Effector CD8-positive, alpha-beta T cell (primary cell): ENCODE results near the gene SYT1.

ENCODE experiments used
- DNase-seq: peaks from one replicate; lab custom pipeline; 2025; lab: John Stamatoyannopoulos, UW

SYT1 gene

DNA sequence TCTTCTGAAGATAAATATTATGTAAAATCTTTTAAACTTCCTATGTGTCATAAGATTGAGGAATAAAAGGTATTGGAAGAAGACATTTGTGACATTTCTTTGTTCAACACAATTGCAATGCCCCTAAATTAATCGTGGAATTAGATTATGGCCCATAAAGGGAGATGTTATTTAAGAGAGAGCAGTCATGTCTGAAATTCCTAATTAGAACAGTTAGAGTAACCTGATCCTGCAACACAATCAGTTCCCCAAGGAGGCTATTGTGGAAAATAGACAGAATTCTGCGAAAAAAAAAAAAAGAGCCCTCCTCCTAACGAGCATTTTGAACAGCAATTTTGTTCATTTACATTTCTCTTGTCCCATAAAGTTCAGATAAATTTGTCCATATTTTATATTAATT lies 486.7 kb downstream of the SYT1 start:
- no peak for DNase-seq

DNA sequence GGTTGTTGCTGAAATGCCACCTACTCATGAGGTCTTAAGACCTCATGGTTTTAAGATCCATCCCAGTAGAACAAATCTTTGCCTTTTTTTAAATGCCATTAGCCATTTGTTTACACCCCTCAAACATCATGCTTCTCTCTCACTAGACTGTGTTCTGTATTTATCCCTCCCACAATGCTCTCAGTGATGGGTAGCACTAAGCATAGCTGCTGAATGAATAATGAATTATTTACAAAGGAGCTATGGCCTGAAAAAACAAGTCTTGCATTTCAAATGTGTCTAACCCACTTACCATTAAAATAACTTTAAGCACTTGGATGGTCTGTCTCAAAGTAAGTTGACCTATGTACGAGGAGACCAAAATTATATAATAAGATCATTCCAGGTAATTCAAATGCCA lies 491.6 kb downstream of the SYT1 start:
- DNase-seq = no peak

DNA sequence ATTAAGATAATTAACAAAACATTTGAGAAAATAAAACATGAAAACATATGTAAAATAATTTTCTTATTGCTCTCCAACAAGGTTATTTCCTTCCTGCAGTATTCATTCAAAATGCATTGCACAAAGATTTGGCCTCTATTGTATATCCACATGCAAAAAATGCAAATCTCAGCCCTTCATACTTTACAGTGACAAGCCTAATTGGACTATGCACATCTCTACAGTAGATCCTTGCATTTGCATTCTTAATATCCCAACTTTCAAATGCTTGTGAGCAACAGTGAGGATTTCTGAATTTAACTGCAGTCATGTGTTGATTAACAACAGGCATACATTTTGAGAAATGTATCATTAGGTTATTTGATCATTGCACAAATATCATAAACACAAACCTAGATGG lies 492.5 kb downstream of the SYT1 start:
- no peak for DNase-seq

DNA sequence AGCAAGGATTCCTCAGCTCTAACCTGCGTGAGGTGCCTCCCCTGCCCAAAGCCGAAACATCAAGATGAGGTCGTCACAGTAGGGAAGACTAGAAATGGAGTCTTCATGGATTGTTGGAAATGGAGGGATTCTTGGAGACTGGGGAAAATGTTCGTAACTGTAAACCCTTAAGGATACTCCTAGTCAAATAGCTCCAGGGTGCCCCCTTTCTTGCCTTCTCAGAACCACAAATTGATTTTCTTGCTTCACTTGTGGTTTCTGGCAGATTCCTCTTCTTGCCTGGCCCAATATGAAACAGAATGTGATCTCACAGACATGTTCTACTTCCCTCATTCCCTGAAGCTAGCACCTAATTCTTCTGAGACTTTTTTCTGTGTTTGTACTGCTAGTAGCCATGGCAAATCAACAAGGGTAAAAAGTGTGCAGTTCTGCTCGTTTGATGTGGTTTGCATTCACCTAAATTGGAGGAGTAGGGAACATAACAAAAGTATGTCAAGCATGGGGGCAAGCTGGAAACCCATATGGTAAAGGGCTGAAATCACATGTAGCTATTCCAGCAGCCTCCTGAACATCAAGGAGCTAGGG lies 494.2 kb downstream of the SYT1 start:
- DNase-seq = no peak

DNA sequence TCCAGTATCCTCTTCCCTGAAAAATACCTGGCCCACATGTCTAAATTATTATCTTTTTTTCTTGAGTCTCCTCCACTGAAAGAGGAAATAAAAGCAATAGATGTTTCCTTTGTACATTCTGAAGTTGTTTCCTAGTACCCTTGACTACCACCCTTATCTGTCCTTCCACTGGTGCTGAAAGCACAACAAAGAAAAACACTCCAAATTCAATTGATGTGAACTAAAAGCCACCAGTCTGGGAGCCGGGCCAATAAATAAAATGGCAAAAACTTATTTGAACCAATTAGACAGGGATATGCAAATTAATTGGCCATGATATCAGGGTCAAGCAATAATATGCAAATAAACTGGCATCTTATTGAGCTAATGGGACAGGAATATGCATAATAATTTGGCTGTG lies 495.7 kb downstream of the SYT1 start:
- no peak for DNase-seq

DNA sequence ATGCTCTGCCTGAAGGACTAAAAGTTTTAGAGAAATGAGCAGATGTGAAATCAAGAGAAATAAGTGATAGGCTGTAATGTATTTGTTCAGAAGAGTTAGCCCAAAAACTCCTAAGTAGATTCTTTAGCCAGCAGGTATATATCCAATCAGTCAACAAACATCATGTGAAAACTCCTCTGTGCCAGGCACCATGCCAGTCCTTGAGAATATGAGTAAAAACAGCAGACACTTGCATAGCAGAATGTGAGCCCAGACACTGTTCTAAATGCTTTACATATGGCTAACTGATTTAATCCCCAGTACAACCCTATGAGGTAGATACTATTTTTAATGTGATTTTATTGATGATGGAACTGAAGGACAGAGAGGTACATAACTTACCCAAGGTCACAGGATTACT lies 496.4 kb downstream of the SYT1 start:
- no peak for DNase-seq

DNA sequence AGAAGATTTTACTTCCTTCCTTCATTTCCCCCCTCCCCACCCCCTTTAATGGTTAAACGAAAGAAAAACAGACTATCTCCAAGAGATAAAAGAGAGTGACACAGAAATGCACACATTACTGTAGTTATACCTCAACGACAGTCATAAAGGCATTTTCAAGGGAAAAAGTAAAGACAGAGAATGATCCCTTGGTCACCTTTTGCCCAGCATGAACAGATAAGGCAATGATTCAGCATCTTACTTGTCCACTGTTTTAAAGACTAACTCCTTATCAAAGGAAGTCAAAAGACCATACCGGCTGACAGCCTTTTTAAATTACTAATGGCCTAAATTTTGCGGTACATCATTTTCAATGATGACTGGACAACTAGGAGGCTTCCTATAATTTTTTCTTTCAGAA lies 499.6 kb downstream of the SYT1 start:
- no peak for DNase-seq

DNA sequence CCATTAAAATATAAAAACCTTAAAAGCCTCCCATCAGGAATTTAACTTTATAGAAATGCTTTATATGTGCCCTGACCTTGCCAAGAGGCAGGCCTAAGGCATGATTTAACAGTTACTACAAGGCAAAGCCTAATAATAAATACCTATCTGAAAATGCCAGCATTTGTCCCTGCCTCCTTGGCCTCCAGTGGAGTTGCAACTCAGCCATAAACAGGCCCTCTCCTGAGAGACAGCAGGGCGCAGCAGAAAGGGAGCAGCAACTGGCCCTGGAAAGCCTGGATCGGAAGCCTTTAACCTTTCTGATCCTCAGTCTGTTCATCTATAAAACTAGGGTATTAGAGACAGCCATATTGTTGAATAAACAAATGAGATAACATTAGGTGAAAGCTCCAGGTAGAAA lies 501.8 kb downstream of the SYT1 start:
- DNase-seq = no peak

DNA sequence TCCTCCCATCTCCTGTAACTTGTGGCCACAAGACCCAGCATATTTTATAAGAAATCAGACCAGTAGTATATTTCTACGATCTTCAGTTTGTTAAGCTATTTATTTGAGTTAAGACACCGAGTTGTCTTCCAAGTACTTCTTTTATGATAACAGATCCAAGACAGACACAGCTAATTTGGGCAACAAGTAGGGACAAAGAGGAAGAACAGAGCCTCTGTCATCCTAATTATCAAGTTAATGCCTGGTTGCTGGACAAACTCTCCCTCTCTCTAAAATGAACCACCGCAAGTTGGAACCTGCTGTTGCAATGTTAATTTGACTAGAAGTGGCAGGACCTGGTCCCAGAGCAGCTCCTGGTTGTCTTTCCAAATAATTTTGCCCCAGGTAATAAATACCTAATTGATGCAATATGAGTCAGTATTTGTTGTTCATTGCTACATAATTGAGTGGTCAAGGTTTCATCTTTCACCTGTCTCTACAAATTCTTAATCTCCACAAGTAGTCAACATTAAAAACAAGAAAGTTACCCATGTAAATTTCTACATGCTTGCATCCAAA lies 502.5 kb downstream of the SYT1 start:
- no peak for DNase-seq

DNA sequence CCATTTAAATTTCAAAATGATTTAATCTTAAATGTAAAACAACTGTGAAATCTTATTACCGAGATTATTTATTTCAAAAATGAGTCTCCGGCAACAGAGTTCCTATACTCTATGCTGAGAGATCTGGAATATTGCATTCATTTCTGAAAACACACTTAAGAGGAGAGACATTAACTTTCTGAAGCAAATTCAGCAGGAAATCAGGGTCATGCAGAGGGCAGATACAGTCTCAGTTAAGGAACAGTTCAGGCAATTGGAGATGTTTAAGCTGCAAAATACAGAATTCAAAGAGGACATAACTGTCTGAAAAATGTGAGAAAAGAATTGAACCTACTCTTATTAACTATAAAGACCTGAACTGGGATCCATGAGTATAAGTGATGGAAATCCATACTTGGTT lies 505.4 kb downstream of the SYT1 start:
- no peak for DNase-seq

DNA sequence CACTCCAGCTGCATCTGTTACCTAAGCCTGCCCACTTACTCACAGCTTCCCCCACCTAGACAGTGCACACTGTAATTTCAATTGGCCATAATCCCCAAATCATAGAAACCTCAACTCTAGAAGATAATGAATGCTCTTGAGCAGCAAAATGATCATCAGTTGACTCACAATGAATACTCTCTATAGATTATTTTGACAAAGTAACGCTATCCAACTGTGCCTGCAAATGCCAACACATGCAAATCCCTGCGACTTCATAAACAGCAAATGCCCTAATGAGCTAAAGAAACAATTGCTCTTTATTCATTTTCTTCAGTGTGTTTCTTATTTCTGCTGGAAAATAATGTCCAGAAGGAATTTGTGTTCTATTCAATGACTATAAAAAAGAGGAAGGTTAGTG lies 506.7 kb downstream of the SYT1 start:
- no peak for DNase-seq

DNA sequence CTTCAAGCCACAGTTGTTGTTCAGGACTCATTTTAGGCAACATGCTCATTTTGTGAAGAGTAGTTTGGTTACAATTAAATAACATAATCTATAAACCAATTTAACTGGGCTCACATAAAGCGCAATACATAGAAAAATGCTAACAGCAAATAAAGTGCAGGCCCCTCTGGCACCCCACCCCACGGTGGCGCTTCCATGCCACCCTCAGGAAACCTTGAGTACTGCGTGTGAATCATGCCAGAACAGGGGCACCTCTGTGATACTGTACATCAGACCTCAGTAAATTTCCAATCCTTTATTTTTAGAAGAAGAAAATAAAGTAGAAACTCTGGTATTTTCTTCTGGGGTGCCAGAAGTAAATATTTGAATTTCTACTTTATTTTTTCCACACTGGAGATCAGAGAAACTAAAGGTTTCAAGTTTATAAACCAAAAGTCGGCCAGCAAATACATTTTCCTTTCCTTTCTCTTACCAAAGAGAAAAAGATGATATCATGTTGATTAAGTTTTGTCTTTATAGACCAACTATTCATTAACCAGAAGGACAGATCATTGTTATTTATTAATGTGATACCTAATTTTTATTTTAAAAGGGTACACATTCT lies 509.4 kb downstream of the SYT1 start:
- DNase-seq = no peak

DNA sequence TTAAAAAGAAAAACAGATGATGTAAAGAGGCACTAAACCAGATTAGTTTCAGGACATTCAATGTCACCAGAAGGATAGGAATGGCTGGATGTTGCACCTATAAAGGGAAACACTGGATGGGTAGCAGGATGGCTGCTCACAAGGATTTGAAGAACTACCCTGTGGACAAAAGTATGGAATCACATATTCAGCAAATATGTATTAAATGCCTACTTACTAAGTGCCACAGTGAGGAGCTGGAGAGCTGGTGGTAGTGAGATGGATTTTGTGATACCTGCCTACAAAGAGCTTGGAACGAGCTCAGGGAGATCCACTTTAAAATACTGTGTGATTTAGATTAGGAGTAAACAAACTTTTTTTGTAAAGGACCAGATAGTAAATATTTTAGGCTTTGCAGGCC lies 510.0 kb downstream of the SYT1 start:
- no peak for DNase-seq

DNA sequence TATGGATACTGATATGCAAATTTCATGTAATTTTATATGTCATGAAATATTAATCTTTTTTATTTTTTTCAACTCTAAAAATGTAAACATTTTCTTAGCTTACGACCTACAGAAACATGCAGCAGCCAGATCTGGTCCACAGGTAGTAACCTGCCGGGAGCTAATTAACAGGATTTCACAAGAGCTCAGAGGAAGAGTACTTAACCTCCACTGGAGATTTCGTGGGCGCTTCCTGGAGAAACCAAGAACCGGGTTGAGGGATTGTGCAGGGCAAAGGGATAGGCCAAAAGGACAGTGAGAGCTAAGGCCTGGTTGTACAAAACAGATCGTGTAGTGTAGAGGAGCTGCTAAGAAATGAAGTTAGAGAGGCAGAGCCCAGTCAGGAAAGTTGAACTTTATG lies 510.5 kb downstream of the SYT1 start:
- no peak for DNase-seq

DNA sequence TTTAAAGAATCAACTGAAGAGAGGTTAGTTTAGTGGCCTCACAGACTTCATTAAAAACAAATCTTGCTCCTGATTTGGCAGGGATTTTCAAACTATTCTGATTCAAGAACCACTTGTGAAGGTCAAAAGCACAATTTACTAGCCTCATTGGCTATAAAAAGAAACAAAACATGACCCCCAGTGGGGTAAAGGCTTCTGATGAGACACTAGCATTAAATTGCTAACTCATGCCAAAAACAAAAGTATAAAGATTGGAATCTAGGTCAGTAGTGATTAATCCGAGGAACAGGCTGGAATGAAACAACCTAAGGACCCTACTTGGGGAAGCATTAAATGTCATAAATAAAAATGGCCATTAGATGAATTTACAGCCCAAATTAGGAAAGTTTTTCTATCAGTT lies 513.9 kb downstream of the SYT1 start:
- DNase-seq = no peak

DNA sequence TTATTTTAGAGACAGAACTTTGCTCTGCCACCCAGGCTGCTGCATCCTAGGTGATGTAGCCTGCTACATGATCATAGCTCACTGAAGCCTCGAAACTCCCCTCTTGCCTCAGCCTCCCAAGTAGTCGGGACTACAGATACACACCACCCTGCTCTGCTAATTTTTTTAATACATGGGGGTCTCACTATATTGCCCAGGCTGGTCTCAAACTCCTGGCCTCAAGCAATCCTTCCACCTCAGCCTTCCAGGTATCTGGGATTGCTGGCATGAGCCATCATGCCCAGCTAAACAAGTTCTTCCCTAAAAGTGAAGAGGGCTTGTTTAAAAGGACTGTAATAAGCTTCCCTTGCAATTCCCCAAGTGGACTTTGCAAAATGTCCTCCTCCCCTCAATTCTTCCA lies 515.8 kb downstream of the SYT1 start:
- DNase-seq = no peak

DNA sequence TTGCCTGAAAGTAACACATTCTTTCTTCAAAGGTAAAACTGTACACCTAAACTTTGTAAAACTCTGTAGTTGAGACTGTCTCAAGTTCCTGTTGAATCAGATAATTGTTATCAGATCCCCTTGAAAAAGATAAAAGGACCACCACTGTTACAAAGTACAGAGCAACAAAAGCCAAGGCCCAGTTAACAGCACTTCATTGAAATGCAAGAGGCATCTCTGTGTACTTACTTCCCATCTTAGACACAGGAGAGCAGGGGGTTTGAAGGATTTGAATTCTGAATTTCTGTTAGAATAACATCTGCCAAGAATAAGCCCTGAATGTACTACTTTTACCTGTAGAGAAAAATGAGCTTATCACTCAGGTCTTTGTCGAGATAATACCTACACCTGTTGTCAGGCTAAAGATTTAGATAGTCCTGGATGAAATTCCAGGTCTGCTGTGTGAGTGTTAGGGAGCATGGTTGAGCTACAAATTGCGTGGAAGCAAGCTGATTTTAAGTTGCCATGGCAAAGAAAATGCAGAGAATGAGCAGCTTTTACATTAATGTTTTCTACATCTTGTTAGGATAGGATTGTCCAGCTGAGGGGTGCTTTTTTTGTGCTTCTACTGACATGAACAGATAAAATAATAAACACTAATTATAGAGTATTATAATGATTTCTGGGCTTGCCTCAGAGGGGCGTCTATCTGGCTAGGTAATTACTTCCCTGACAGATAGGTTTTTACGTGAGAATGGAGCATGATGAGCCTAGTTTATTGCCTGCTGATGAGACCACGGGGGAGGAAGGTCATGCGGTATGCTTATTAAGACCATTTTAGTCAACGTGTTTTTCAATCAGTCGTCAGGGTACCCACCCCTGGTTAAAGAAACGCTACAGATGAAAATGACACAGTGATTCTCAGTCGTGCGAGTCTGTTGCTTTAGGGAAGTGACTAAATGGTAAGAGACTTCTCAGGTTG lies 517.0 kb downstream of the SYT1 start:
- DNase-seq = no peak

DNA sequence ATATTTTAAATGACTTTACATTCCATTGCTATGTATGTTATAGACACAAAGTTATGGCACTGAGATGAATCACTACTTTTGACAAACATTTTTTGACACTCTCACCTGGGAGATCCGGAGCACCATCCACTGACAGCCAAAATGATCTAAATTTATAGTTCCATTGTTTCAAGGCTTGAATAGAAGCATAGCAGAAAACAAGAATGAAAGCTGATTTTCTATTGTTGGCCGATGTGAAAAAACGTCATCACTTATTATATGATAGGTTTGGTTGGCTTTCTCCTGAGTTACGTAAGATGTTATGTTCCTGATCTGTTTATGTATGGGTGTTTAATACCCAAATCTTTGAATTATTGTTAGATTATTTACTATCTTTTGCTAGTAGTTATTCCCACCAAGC lies 520.0 kb downstream of the SYT1 start:
- DNase-seq = no peak

DNA sequence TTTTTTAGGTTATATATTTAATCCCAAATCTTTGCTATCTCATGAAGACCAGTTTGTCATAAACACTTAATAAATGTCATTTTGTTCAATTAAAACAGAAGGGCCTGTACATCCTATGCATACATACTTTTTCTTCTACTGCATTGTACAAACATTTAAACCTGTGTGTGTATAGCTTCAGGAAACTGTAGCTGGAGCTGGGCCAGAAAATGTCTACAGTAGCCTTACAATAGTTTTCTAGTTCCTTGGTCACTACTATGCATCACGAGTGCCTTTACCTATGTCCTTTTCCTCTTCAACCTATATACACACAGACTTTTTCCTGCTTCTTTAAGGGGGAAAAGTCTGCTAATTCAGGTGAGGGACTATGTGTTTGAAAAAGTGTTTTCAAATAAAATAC lies 523.4 kb downstream of the SYT1 start:
- no peak for DNase-seq

DNA sequence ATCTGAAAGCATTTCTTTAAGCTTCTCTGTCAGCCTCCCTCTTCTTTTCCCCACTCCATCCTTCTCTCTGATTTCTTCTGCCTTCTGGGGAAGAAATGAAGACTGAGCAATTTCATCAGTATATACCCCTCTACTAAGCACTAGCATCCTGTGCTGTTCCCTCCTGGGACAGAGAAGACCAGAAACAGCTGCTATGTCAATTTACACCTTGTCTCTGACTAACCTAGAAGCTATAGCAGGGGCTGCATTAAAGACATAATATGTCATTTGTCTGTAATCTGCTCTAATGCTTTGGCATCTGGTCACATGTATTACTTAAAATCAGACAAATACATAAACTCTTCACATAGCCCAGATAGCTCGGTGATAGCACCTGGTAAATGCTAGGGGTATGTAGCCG lies 529.3 kb downstream of the SYT1 start:
- DNase-seq = no peak

DNA sequence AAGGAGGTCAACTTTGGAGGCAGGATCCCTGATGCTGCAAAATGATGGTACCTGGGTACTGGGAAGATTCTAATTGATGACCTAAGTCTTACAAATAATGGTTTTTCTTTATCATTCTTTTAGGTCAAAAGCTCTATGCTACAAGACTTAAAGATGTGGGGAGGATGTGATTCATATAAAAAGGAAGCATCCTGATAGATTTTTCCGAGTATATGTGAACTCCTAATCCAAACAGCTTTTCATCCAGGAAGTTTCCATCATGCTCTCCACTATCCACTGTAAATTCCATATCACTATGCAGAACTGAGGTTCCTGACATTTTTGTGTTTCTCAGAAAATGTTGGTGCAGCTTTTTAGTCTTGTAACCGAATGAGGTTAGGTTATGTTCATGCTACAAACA lies 533.0 kb downstream of the SYT1 start:
- DNase-seq = no peak

DNA sequence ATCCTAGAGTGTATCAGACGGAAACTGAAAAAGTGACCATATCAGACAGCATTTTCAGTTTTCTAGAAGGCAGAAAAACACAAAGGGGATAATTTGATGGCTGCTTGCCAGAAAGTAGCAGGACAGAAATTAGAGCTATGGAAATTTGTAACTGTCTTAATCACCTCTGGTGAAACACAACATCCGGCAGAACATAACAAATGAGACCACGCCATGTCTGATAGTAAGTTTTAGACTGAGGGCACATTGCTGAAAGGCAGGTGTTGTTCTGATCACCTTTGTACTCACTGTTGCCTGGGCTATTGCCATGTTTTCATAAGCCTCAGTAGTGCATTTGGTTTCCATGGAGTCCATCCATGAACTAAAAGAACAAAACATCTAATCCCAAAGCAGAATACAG lies 535.9 kb downstream of the SYT1 start:
- no peak for DNase-seq

DNA sequence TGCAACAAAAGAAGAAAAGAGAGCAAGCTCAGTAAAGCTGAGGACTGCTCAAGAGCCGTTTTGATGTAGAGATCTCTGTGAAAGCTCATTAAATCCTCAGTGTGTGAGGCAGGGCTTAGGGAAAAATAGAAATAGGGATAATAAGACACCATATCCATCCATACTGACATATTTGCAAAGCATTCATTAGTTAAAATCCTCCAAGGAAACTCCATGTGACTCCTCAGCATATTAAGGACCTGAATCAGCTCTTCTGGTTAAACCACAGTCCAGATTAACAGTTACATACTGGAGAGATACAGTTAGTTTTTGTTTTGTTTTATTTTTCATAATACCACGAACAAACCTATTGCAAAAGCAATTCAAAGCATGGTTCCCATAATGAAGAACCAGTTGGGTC lies 538.0 kb downstream of the SYT1 start:
- DNase-seq = no peak
